Medulla oblongata (tissue), 1 donor: Measurements from ENCODE around the gene CEACAM5.

Experiments used
- DNase-seq: peaks from one replicate; pipeline ENCODE4 v3.0.0-alpha.2; 2015; ENCODE audit errors: extremely low spot score

CEACAM5 gene

DNA sequence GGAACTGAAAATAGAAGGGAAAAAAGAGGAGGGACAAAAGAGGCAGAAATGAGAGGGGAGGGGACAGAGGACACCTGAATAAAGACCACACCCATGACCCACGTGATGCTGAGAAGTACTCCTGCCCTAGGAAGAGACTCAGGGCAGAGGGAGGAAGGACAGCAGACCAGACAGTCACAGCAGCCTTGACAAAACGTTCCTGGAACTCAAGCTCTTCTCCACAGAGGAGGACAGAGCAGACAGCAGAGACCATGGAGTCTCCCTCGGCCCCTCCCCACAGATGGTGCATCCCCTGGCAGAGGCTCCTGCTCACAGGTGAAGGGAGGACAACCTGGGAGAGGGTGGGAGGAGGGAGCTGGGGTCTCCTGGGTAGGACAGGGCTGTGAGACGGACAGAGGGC lies at the start of gene CEACAM5:
CEACAM5 (plus strand) TSS at position 146 of the 400 bp plus-strand sequence; CDS start at position 252, 106 bp downstream.
- DNase-seq = no peak

DNA sequence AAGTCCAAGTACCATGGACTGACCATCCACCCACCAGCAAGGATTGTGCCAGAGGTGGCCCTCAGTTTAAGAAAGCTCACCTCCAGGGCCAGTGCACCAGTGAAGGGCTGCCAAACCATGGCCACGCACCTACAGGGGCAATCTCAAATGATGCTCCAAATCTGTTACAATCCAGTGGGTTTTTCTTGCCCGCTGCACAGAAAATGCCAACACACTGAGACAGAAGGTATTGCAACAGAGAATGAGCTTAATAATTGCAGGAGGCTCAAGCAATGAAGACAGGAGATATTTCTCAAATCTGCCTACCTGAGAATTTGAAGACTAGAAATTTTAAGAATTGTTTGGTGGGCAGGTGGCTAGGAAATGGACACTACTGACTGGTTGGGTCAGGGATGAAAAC lies 42.4 kb upstream of the CEACAM5 start:
- no peak for DNase-seq

DNA sequence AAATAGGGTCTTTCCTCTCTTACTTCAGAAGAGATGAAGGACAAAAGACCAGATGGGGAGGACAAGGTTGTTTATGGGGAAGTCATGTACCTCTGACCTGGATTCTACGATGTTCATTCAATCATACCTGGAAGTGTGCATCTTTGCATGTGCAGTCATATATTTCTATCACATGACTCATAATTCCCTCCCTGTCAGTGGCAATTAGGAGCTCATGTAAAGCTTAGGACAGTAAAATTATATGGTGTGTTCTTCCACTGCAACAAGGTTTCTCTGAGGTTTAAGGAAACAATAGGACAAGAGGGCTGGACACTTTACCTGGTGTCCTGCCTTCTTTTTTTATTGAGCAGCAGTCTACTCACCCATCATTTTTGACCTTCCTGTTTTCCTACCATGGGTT lies 40.1 kb upstream of the CEACAM5 start:
- DNase-seq = no peak

DNA sequence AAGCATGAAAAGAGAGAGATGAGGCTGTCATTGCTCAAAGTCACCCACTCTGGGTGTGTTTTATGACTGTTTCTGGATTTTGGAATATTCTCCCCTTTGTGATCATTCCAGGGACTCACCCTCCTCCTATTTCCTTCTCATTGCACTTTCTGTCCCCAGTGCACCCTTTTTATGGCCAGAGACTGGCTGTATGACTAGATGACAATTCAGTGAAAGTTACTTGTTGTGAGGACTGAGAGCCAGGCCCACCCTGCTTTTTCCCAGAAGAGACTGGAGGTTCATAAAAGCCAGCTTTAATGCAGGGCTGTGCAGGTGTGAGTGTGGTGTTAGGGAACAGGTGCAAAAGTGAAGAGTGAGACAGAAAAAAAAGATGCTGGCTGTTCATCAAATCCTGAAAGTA lies 37.7 kb upstream of the CEACAM5 start:
- DNase-seq = no peak

DNA sequence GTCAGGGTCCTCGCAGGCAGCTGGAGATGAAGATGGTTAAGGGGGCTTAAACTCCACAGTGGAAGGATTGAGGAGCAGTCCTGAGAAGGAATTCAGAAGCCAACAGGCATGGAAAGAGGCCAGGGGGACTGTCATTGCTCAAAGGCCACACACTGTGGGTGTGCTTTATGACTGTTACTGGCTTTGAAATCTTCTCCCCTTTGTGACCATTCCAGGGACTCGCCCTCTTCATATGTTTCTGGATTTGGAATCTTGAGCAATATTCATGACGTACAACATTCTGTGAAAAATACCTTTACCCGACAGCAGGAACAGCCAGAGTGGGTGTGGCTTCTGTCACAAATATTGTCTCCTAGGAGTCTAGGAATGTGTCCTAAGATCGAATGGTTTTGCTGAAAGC lies 36.9 kb upstream of the CEACAM5 start:
- DNase-seq = no peak

DNA sequence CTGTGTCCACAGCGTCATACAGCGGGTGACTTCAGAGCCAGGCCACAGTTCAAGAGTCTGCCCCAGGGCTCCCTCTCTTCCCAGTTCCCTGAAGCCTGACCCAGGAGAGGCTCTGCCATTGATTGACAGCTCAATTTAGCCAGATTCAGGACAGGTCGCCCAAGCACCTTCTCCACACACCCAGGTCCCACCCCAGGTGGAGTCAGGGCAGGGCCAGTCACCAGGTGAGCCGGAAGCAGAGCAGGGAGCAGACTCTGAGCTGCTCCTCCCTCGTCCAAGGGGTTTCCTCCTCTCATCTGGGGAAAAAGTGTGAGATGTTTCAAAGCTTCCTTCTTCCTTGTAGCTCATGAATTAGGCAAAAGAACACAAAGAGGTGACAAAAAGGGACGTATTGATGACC lies 26.0 kb upstream of the CEACAM5 start:
- DNase-seq = no peak

DNA sequence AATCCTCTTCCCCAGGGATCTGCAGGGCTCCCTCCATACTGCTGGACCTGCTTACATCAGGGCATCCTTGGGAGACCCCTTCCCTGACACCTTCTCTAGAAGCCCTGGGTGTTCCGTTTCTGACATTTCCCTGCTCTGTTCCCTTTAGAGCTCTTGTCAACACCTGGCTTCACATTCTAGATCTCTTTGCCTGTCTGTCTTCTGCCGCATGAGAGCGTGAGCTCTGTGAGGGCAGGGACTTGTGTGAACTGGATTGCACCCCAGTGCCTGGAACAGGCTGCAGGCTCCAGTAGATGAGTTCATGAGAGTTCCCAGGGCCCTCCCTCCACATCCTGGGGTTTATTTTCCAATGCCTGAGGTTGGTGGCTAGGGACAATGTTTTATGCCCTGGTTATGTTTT lies 21.0 kb upstream of the CEACAM5 start:
- DNase-seq = no peak

DNA sequence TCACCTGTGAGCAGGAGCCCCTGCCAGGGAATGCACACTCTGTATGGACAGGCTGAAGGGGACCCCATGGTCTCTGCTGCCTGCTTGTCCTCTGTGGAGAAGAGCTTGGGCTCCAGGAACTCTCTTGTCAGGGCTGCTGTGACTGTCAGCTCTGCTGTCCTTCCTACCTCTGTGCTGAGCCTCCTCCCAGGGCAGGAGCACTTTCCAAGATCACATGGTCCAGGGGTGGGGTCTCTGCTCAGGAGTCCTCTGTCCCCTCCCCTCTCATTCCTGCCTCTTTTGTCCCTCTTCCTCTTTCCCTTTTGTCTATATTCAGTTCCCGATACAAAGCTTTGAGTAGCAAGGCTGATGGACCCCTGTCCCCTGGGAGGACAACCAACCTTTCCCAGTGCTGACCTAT lies 20.3 kb upstream of the CEACAM5 start, which contains the start of gene CEACAM7:
CEACAM7 (minus strand) TSS at position 173 of the 400 bp plus-strand sequence; CDS start at position 68, 105 bp downstream.
- no peak for DNase-seq

DNA sequence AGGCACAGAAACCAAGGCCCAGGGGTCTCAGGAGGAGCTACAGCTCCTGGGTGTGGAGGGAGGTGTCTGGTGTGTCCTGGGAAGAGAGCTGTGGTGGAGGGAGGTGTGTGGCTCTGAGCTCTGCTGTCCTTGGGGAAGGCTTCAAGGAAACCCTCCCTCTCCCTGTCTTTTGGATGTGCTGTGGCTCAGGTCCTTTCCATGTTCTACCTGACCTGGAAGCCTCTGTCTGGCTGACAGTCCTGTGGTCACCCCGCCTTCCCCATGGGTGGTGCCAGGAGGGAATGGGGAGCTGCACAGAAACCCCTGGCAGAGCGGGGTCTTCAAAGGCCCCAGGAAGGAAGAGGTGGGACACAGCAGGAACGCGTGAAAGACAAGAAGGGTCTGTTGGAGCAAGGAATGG lies 19.7 kb upstream of the CEACAM5 start:
- DNase-seq = no peak

DNA sequence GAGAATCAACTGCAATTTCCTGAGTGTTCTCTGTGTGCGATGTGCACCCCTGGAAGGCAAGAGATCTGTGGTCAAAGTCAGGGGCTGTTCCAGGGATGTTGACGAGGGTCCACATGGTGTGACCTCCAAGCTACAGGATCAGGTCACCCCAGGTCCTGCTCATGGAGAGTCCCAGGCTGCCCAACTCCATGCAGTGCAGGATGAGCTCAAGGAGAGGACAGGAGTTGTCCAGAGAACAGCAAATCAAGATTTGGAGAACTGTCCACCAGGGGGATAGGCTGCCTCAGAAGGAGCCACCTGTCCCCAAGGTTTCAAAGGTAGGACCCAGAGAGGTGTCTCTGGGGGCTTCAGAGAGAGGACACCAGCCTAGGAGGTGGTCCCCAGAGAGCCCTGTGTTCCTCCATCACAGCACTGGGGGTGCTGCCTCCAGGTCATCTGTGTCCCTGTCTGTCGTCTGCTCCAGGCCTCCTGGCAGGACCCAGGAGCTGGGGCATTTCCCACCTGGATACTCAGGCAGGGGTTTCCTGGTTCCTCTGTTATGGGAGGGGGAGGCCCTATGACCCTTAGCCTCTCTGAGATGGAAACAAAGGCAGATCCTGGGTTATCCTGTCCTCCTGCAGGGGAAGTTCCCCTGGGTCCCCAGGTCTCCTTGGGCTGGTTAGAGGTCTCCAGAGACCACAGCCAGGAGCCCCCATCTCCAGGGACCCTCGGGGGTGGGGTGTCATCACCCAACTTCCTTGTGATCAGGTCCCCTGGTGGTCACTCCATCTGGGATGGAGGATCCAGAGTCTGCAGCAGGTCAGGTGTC lies 18.2 kb upstream of the CEACAM5 start:
- DNase-seq = no peak

DNA sequence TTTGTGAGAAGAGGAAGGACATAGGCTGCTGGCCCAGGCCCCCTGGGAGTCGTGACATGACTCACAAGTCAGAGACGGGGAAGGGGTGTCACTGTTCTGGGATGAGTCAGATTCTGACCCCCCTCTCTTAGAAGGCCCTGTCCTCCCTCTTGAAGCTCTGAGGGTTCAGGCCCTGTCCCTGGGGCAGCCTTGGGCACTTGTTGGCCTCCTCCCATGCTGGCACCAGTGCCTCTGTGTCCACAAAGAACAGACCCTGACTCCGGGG lies 17.7 kb upstream of the CEACAM5 start:
- DNase-seq = no peak

DNA sequence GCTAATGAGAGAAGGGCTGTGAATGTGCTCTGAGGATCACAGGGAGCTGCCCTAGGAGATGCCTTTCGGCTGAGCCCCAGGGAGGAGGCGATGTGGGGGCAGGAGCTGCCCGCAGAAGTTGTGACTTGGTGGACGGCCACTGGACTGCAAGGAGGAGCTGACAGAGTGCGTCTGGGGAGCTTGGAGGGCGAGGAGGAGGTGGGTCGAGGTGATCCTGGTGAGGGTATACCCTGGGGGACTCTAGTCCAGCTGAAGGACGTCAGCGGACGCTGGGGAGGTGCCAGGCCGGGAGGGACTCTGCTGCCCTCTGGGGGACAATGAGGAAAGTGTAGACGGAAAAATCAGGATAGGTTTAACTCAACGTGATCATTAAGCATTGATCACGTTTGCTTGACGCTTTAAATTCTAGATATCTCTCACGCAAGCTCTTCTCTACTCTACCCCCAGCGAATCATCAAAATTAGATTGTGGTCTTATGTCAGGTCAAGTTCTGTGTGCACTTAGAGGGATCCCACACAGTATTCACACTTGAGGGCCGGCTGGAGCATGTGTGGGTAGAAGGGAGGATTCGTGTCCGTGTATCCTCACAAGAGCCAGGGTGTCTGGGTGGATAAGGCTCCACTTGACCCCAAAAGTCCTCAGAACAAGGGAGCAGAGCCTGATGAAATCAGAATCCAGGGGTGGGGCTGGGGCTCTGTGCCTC lies 17.0 kb upstream of the CEACAM5 start:
- DNase-seq = no peak

DNA sequence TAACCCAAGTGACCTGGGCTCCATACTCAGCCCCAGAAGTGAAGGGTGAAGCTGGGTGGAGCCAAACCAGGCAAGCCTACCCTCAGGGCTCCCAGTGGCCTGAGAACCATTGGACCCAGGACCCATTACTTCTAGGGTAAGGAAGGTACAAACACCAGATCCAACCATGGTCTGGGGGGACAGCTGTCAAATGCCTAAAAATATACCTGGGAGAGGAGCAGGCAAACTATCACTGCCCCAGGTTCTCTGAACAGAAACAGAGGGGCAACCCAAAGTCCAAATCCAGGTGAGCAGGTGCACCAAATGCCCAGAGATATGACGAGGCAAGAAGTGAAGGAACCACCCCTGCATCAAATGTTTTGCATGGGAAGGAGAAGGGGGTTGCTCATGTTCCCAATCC lies 14.2 kb upstream of the CEACAM5 start:
- no peak for DNase-seq

DNA sequence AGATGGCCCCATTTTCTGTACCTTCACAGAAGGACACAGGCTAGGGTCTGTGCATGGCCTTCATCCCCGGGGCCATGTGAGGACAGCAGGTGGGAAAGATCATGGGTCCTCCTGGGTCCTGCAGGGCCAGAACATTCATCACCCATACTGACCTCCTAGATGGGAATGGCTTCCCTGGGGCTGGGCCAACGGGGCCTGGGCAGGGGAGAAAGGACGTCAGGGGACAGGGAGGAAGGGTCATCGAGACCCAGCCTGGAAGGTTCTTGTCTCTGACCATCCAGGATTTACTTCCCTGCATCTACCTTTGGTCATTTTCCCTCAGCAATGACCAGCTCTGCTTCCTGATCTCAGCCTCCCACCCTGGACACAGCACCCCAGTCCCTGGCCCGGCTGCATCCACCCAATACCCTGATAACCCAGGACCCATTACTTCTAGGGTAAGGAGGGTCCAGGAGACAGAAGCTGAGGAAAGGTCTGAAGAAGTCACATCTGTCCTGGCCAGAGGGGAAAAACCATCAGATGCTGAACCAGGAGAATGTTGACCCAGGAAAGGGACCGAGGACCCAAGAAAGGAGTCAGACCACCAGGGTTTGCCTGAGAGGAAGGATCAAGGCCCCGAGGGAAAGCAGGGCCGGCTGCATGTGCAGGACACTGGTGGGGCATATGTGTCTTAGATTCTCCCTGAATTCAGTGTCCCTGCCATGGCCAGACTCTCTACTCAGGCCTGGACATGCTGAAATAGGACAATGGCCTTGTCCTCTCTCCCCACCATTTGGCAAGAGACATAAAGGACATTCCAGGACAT lies 13.4 kb upstream of the CEACAM5 start:
- no peak for DNase-seq

DNA sequence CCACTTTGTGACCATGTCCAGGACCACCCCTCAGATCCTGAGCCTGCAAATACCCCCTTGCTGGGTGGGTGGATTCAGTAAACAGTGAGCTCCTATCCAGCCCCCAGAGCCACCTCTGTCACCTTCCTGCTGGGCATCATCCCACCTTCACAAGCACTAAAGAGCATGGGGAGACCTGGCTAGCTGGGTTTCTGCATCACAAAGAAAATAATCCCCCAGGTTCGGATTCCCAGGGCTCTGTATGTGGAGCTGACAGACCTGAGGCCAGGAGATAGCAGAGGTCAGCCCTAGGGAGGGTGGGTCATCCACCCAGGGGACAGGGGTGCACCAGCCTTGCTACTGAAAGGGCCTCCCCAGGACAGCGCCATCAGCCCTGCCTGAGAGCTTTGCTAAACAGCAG lies 12.7 kb upstream of the CEACAM5 start:
- DNase-seq = no peak

DNA sequence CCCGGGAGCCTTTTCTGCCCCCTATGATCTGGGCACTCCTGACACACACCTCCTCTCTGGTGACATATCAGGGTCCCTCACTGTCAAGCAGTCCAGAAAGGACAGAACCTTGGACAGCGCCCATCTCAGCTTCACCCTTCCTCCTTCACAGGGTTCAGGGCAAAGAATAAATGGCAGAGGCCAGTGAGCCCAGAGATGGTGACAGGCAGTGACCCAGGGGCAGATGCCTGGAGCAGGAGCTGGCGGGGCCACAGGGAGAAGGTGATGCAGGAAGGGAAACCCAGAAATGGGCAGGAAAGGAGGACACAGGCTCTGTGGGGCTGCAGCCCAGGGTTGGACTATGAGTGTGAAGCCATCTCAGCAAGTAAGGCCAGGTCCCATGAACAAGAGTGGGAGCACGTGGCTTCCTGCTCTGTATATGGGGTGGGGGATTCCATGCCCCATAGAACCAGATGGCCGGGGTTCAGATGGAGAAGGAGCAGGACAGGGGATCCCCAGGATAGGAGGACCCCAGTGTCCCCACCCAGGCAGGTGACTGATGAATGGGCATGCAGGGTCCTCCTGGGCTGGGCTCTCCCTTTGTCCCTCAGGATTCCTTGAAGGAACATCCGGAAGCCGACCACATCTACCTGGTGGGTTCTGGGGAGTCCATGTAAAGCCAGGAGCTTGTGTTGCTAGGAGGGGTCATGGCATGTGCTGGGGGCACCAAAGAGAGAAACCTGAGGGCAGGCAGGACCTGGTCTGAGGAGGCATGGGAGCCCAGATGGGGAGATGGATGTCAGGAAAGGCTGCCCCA lies 11.8 kb upstream of the CEACAM5 start:
- no peak for DNase-seq

DNA sequence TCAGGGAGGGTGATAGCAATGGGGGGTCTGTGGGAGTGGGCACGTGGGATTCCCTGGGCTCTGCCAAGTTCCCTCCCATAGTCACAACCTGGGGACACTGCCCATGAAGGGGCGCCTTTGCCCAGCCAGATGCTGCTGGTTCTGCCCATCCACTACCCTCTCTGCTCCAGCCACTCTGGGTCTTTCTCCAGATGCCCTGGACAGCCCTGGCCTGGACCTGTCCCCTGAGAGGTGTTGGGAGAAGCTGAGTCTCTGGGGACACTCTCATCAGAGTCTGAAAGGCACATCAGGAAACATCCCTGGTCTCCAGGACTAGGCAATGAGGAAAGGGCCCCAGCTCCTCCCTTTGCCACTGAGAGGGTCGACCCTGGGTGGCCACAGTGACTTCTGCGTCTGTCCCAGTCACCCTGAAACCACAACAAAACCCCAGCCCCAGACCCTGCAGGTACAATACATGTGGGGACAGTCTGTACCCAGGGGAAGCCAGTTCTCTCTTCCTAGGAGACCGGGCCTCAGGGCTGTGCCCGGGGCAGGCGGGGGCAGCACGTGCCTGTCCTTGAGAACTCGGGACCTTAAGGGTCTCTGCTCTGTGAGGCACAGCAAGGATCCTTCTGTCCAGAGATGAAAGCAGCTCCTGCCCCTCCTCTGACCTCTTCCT lies 11.1 kb upstream of the CEACAM5 start:
- DNase-seq = no peak

DNA sequence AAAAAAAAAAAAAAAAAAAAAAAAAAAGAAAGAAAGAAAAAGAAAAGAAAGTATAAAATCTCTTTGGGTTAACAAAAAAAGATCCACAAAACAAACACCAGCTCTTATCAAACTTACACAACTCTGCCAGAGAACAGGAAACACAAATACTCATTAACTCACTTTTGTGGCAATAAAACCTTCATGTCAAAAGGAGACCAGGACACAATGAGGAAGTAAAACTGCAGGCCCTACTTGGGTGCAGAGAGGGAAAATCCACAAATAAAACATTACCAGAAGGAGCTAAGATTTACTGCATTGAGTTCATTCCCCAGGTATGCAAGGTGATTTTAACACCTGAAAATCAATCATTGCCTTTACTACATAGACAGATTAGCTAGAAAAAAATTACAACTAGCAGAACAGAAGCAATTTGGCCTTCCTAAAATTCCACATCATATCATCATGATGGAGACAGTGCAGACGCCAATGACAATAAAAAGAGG lies 9.6 kb upstream of the CEACAM5 start:
- peak; percentile 7 for DNase-seq

DNA sequence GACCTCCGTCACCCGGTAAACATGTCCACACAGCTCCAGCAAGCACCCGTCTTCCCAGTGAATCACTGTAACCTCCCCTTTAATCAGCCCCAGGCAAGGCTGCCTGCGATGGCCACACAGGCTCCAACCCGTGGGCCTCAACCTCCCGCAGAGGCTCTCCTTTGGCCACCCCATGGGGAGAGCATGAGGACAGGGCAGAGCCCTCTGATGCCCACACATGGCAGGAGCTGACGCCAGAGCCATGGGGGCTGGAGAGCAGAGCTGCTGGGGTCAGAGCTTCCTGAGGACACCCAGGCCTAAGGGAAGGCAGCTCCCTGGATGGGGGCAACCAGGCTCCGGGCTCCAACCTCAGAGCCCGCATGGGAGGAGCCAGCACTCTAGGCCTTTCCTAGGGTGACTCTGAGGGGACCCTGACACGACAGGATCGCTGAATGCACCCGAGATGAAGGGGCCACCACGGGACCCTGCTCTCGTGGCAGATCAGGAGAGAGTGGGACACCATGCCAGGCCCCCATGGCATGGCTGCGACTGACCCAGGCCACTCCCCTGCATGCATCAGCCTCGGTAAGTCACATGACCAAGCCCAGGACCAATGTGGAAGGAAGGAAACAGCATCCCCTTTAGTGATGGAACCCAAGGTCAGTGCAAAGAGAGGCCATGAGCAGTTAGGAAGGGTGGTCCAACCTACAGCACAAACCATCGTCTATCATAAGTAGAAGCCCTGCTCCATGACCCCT lies 9.0 kb upstream of the CEACAM5 start:
- DNase-seq = no peak

DNA sequence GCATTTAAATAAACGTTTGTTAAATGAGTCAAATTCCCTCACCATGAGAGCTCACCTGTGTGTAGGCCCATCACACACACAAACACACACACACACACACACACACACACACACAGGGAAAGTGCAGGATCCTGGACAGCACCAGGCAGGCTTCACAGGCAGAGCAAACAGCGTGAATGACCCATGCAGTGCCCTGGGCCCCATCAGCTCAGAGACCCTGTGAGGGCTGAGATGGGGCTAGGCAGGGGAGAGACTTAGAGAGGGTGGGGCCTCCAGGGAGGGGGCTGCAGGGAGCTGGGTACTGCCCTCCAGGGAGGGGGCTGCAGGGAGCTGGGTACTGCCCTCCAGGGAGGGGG lies 8.5 kb upstream of the CEACAM5 start:
- DNase-seq = no peak
